HUDEP-2 (cell line): ENCODE results near the gene TRAF3.

Experiments
- DNase-seq, 76 experiments: peaks; one replicate each; lab custom pipeline; 2025; ENCODE audit not compliant: unreplicated experiment in 76 of 76; lab: John Stamatoyannopoulos, UW

TRAF3 gene

DNA sequence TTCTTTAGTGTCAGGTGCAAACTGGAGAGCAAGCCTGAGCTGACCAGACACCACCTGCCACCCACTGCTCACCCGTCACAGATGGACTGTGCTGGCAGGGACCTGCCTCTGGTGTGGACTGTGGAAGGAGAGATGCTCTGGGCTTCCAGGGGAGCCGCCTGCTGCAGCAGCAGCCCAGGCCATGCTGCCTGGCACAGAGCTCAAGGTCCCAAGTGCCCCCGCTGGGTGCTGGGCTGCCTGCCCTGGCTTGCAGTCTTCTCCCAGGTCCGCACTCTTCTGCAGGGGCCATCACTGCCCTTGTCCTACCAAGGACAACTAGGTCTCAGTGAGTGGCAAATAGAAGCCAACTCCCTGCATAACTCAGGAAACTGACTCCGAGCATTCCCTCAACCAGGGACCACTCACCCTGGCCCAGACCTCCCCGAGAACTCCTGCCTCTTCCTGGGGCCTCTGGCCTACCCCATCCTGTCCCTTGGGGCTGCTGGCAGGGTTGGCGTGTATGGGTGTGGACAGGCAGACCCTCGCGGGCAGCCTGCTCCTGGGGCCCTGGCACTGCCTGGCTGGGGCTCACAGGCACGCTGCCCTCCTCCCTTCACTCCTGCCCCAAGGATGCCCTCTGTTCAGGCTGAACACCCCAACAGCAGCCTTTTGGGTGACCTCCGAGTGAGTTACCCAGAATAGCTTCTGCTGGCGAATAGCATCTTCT, 154.5 kb downstream of the TRAF3 start:
- no peak for DNase-seq

- DNase-seq = no peak
Observed at GRCh38 chr14:102932484-102933248, 155.4 kb downstream of the TRAF3 start.

DNA sequence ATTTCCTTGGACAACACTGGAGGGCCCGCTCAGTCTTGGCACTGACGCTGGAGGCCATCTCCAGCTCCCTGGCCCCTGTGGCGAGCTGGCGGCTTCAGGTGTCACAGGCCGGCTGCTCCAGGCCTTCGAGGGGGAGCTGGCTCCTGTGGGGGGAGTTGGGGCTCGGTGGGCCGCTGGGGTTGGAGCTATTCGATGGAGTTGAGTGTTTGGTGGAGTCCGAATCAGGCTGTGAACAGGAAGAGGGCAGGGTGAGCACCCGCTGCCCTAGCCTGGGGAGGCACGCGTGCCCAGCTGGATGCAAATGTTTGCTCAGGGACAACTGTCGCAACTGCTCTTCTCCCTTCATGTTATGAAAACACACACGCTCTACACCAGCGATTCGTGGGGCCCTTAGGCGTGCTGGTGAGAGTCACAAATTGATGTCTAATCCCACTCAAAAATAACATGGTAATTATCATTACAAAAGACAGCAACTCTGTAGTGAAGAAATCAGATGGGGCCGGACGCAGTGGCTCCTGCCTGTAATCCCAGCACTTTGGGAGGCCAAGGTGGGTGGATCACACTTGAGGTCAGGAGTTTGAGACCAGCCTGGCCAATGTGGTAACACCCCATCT, 156.5 kb downstream of the TRAF3 start:
- no peak for DNase-seq

GRCh38 chr14:102935756-102936155, 158.5 kb downstream of the TRAF3 start:
- DNase-seq = no peak

DNA sequence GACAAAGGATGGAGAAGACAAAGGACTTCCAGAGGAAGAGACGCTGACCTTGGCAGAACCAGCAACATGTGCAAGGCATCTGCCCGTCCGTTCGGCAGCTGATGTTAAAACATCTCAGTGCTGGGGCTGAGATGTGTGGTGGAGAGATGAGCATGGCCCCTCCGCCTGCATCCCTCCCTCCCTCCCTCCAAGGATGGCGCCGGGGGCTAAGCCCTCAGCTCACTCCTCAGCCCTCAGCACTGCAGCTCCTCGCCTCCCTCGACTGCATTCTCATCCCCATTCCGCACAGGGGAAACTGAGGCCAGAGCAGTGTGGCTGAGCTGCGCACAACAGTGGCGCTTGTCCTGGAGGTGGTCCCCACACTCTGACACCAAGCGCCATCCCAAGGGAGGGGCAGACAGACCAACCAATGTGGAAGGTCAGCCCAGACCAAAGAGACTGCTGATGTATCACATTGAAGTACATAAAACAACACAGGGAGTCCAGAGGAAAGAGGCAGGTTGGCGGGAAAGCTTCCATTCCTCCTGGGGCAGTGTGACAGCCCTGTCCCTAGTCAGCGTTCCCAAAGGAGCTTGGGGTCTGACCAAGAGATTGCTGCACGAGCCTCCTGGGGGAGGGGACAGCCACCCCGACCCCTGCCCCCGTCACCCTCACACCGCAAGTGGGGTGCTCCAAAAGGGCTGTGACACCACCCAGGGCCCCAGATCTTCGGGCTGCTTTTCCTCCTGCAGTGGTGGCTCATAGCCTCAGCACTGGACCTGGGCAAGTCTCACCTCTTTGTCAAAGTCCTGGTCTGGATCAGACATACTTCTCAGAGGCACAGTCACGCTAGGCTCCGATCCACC, 160.3 kb downstream of the TRAF3 start:
- no peak for DNase-seq

DNA sequence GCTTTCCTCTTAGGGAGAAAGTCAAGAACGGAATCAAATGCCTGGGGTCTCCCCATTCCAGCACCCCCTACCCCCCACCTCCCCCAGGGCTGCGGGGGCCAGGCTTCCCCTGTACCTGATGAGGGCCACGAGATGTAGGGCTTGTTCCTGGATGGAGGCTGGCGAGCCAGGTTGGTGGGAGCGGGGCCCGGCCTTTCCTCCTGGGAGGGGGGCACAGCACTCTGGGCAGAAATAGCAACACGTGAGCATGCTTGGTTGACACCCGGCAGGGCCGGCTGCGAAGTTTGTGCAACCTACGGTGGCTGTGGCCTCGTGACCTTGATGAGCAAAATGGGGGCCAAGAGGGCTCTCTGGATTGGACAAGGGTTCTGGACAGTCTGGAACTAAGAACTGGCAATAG, 160.9 kb downstream of the TRAF3 start:
- DNase-seq = no peak

DNA sequence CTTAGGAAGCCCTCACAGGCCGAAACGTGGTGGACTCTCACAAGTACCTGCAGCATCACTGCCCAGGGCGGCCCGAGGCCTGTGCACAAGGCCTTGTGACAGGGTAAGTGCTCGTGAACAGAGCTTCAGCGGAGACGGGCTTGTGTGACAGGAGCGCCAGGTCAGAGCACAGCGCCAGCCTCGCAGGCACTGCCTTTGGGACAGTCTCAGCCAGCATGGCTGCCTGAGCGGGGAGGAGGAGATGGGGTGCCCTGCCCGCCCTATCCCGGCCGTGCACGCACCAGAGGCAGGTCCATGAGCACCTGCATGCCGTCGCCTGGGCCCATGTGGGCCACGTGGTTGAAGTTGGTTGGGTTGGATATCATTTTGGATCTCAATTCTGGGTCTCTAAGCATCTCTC, 162.1 kb downstream of the TRAF3 start:
- DNase-seq = no peak

- no peak for DNase-seq
Observed at GRCh38 chr14:102939820-102940561, 162.7 kb downstream of the TRAF3 start.

DNA sequence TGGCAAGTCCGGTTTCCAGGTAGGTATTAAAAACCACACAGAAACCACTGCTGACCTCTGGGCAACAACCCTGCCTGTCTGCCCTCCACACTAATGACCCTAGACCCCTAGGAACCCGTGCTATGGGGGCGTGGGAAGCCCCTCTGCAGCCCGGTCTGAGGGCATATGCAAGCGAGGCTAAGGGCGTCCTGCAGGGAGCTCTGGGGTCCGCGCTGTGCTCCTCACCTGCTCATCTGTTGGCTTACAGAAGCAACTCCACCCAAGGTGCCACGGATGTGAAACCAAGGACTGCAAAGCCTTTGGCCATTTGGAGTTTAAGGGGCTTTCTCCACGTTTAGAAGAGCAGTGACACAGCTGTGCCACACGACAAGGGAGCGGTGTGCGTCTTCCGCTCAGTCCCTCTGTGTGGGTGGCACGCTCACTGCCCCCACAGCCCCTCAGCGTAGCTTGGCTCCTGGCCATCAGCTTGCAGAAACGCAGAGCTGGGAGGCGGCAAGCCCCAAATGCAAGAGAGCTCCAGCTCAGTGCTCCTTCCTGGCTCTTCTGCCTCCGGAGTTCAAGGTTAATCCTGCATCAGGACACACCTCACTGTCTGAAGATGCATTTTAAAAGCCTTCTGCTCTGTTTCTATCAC, 163.6 kb downstream of the TRAF3 start:
- DNase-seq = peak in 1 of 76 experiments; percentile 8

DNA sequence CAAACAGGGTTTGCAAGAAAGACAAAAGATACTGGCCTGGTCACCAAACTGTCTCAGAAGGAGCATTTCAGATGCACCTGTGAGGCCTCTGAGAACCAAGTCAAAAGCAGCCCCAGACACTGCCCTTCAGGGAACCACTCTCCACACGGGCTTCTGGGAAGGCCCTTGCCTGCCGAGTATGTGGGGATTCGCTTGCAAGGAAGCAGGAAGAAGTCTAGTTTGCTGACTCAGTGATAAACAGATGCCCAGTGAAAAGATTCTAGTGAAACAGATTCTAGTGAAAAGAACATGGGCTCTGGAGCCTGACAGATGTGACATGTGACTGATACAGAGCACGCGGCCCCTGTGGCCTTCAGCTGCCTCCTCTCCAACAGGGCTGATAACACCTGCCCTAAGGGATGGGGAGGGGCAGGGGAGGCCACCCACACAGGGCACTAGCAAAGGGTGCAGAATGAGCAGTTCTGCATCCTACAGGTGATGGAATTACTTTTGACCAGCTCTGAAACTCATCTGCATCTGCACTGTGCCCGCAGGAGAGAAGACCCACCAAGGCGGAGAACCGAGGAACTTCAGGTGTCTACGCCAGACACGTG, 164.3 kb downstream of the TRAF3 start:
- DNase-seq = peak in 3 of 76 experiments; percentile 10 to 23 (median 21)

GRCh38 chr14:102942069-102942468, 164.8 kb downstream of the TRAF3 start:
- no peak for DNase-seq

GRCh38 chr14:102943454-102943853, 166.2 kb downstream of the TRAF3 start:
- DNase-seq = no peak

- no peak for DNase-seq
Observed at GRCh38 chr14:102943979-102944378, 166.7 kb downstream of the TRAF3 start.

DNA sequence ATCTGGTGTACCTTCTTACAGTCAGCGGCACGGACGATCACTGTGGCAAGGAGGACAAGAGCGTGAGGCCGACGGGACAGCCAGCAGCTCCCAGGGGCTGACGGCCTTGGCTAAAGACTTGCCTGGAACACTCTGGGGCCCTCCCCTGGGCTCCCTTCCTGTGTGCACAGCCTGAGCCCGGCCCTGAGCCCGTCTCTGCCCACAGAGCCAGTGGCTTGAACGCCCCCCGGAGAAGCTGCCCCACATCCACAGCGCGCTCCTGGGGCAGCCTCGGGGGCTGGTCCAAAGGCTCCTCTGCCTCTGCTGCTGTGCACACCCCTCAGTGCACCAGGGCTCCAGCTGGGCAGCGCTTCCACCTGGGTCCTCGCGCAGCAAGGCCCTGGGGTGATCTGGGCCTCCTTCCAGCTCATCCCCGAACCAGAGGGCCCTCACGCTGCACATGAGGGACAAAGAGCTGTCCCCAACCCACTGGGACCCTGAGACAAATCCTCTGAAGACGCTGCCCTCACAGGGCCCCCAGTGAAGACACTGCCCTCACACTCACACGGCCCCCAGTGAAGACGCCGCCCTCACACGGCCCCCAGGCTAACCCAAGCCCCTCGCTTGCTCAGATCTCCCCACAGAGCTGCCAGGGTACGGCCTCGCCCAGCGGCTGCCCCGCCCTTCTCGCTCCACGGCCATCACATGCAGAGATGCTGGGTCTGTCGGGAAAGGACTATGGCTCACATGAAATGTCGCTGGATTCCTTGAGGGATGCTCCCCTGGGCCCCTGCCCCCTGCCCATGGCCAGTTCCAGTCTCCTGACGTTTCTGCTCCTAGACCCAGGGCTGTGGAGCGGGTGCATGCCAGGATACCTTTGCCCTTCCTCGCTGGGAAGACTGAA, 167.4 kb downstream of the TRAF3 start:
- DNase-seq = no peak

DNA sequence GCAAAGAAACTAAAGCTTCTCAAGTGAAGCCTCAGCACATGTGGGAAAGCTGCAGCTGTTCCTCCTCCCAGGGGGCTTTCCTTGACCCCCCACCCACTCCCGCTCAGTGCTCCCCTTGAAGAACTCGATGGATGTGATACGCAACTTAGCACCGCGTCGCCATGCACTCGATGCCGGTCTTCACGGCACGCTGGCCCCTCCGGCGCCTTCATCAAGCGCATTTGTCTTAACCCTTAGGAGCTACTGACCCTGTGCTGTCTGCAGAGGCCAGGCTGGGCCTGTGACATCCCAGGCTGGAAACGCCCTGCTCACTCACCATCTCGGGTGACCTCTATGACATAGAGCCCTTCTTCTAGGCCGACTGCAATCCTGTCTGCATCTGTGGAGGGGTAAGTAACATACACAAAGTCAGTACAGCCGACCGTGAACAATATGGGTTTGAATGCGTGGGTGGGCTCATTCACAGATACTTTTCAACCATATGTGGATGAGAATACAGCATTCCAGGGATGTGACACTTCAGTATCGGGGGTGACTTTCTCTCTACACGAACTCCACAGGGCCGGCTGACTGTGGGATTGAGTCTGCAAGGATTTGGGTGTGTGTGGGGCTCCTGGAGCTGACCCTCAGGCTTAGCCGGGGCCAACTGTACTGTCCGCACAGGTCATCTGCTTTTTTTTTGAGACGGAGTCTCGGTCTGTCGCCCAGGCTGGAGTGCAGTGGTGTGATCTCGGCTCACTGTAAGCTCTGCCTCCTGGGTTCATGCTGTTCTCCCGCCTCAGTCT, 168.3 kb downstream of the TRAF3 start:
- DNase-seq = no peak

DNA sequence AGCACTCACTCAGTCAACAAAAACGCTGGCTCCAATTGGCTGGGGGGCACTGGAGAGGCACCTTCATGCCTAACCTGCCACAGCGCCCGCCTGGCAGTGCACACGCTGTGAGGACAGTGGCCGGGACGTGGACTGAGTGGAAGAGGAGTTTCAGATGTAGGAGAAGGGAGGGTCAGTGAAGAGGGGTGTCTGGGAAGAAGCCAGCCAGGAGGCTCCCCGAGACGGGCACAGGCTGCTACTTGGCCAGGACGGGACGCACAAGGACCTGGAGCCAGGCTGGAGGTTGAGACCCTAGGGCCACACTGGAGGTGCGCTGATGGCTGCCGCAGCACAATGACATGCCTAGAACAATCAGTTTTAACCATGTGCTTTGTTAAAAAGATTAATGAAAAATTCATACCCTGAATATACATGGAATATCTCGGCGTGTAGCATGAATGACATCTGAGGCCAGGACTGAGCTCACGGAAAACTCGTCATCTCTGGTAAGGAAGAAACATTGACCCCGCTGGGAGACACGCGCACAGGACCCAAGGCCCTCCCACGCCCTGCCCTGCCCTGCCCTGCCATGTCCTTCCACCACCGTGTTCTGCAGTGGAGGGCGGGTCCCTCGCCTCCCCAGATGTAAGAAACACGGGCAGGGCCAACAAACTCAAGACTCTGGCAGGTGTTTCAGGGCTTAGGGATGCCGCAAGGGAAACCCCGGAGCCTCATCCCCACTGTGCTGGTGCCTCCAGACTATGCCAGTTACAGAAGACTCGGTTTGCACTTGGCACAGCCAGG, 170.3 kb downstream of the TRAF3 start:
- DNase-seq = no peak

- DNase-seq = no peak
Observed at GRCh38 chr14:102948698-102949061, 171.4 kb downstream of the TRAF3 start.
